ENCODE data around the gene BCOR. TPM values are rescaled to one million over a fixed set of nuclear protein-coding genes. Genes with fewer than 3 reads are reported as not detected.

Gene BCOR
- total RNA-seq, 1 donor from 2014 or later, result 15.1 TPM

DNA sequence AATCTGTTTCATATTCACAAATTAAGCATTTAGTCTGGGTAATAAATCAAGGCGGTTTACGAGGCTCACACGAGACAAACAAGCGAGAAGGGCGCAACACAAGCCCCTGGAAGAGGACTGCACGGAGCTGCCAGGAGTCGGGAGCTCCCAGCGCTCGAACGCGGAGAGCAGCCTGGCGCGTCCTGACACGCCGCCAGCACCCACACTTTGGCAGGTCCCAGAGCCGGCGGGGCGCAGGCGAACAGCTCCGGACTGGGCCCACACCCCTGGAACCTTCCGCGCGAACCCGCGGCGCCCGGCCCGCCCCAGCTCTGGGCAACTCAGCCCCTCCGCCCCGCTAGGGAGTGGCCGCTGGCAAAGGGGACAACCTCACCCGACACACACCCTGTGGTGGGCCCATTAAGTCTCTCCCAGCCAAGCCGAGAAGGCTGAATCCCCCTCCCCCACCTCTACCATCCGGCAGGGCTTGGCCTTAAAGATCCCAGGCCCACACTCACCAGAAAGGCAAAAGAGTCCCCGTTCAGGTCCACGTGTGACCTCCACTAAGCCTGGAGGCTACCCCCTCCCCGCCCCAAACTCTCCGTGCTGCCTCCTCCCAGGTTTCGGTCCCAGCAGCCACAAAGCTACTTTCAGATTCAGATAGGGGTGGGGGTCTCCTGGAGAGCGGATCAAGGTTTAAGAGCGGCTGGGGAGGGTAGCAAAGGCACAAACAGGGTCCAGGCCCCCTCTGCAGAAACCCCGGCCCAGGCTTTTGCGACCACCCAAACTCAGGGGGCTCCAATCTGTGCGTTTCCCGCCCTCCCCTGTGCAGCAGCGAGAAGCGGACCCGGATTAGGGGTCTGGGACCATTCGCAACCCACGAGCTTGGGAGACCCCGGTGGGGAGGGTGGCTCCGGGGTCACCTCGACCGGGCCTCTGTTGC lies 47.5 kb upstream of the BCOR start:
- Histone ChIP-seq H3K36me3 (no peaks in the 10 kb centered on the region), H3K4me1 (peaks cover 55% of the 10 kb centered on the region), H3K4me3 (peak overlapping the region; percentile 69), H3K27me3 (ENCODE audit: low read depth) (no peaks in the 10 kb centered on the region), H3K27ac (replicated peaks) (peak overlapping the region; percentile 73), H3K9me3 (replicated peaks) (no peaks in the 10 kb centered on the region)
- intact Hi-C loops (cut with micrococcal nuclease), result loop anchor here (10.0 kb wide), 1 partner anchor 50 kb away; the partner anchor contains the start of gene BCOR
- no peak for DNase-seq
- TF ChIP-seq CTCF (IDR thresholded peaks at IDR 0.05; ENCODE audit: borderline replicate concordance), result no peak

- H3K9me3 ChIP-seq (replicated peaks), result no peaks in the 10 kb centered on the region
- peak overlapping the region; percentile 69 for H3K4me3 ChIP-seq
- H3K4me1 ChIP-seq, result peaks cover 48% of the 10 kb centered on the region
- TF ChIP-seq CTCF (IDR thresholded peaks at IDR 0.05; ENCODE audit: borderline replicate concordance), result no peak
- no peaks in the 10 kb centered on the region for H3K27me3 ChIP-seq (ENCODE audit: low read depth)
- no peak for DNase-seq
- H3K36me3 ChIP-seq, result no peaks in the 10 kb centered on the region
- no peak overlapping the region for H3K27ac ChIP-seq (replicated peaks)
- intact Hi-C loops (cut with micrococcal nuclease), result loop anchor here (10.0 kb wide), 1 partner anchor 50 kb away; the partner anchor contains the start of gene BCOR
These were observed 46.8 kb upstream of the BCOR start for GRCh38 chrX:40144576-40144975.

GRCh38 chrX:40143987-40144386 lies 46.2 kb upstream of the BCOR start:
- Histone ChIP-seq H3K4me3 (no peak overlapping the region), H3K27me3 (ENCODE audit: low read depth) (no peaks in the 10 kb centered on the region), H3K36me3 (no peaks in the 10 kb centered on the region), H3K4me1 (peaks cover 42% of the 10 kb centered on the region), H3K9me3 (replicated peaks) (no peaks in the 10 kb centered on the region), H3K27ac (replicated peaks) (no peak overlapping the region)
- no peak for DNase-seq
- TF ChIP-seq CTCF (IDR thresholded peaks at IDR 0.05; ENCODE audit: borderline replicate concordance), result no peak
- intact Hi-C loops (cut with micrococcal nuclease), result loop anchor here (10.0 kb wide), 1 partner anchor 49 kb away; the partner anchor contains the start of gene BCOR

GRCh38 chrX:40143001-40143400 lies 45.2 kb upstream of the BCOR start:
- Histone ChIP-seq H3K4me3 (no peak overlapping the region), H3K27ac (replicated peaks) (no peak overlapping the region), H3K36me3 (no peaks in the 10 kb centered on the region), H3K27me3 (ENCODE audit: low read depth) (no peaks in the 10 kb centered on the region), H3K4me1 (peaks cover 32% of the 10 kb centered on the region), H3K9me3 (replicated peaks) (no peaks in the 10 kb centered on the region)
- DNase-seq, result no peak
- intact Hi-C loops (cut with micrococcal nuclease), result loop anchor here (10.0 kb wide), 1 partner anchor 48 kb away; the partner anchor contains the start of gene BCOR
- no peak for TF ChIP-seq CTCF (IDR thresholded peaks at IDR 0.05; ENCODE audit: borderline replicate concordance)

- Histone ChIP-seq H3K27ac (replicated peaks) (no peak overlapping the region), H3K4me3 (no peak overlapping the region), H3K36me3 (no peaks in the 10 kb centered on the region), H3K27me3 (ENCODE audit: low read depth) (no peaks in the 10 kb centered on the region), H3K4me1 (peaks cover 26% of the 10 kb centered on the region), H3K9me3 (replicated peaks) (no peaks in the 10 kb centered on the region)
- DNase-seq, result no peak
- intact Hi-C loops (cut with micrococcal nuclease), result loop anchor here (10.0 kb wide), 1 partner anchor 48 kb away; the partner anchor contains the start of gene BCOR
- TF ChIP-seq CTCF (IDR thresholded peaks at IDR 0.05; ENCODE audit: borderline replicate concordance), result no peak
These were observed 44.7 kb upstream of the BCOR start for GRCh38 chrX:40142417-40142816.

Measured in left ventricle myocardium inferior (tissue), 1 donor.